ENCODE results near the gene TSPEAR.

GRCh38 chr21:44716984-44717383 is 5.6 kb upstream of the TSPEAR start:
- TF ChIP-seq CTCF (IDR thresholded peaks at IDR 0.05) (no peak), POLR2A (IDR thresholded peaks at IDR 0.05) (no peak)

Data from right lobe of liver (tissue), 4 donors.